NCI-H146 (cell line): ENCODE measurements around the gene TTYH3.

Source experiments
- DNase-seq: peaks from one replicate; lab custom pipeline; 2025; lab: John Stamatoyannopoulos, UW

Gene TTYH3

GRCh38 chr7:2616387-2617324 is 15.1 kb upstream of the TTYH3 start:
- peak; percentile 17 for DNase-seq

GRCh38 chr7:2617325-2617905 is 14.4 kb upstream of the TTYH3 start:
- no peak for DNase-seq

DNA sequence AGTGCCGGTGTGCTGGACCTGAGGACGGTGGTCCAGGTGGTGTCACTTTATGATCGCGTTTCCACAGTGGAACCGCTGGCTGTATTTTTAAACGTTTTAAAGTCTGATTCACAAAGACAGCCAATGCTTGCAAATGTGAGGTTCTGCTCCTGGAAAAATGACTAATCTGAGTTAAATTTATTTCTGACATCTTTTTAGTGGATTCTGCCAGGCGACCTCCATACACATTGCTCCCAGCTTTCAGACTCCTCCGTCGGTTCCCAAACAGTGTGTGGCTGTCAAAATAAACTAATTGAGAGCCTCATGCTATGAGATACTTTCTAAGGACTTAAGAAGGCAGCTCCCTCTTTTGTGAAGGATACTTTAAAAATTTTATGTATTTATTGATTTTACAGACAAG is 12.7 kb upstream of the TTYH3 start:
- DNase-seq: no peak

DNA sequence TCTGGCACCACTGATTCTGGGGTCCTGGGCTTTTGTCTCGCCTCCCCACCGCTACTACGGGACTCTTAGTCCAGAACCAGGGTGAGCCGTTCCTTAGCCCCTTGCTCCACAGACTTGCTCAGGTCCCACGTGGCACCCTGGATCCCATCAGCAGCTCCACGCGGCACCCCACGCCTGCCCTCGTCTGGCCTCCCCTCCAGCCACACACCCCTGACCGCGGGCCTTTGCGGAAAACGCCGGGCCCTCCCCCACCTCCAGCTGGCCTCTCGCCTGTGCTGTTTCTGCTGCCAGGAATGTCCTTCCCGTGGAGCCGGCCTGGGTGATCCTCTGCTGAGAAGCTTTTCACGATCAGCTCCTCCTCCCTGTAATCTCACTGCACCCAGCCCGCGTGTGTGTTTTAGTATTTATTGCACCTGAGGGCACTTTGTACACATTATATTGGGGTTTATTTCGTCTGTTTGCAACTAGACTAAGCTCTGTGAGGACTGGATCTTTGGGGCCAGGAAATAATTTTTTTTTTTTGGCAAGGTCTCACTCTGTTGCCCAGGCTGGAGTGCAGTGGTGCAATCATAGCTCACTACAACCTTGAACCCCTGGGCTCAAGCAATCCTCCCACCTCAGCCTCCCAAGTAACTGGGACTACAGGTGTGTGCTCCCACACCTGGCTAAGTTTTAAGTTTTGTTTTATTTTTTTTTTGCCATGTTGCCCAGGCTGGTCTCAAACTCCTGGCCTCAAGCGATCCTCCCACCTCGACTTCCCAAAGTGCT is 10.5 kb upstream of the TTYH3 start:
- DNase-seq: no peak

DNA sequence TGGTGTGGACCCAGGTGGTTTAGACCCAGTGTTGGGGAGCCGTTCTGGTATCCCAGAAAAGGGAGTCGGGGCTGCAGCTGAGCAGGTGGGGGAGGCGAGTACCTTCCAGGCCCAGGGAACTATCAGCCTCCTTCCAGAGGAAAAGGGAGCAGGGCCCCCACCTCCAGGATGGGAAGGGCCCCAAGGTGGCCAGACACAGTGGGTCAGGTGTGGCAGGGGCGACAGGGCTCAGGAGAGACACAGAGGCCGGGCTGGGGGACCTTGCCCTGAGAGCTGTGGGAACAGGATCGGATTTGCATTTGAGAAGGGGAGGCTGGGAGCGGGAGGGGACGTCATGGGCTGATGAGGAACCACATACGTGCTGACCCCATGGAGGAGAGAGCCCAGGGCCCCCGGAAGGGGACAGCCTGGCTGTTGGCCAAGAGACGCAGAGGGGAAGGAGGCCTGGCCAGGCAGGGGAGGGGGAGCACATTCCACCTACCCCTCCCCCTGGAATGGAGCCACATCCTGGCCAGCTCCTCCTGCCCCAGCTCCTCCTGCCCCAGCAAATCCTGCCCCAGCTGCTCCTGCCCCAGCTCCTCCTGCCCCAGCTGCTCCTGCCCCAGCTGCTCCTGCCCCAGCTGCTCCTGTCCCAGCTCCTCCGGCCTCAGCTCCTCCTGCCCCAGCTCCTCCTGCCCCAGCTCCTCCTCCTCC is 9.7 kb upstream of the TTYH3 start:
- DNase-seq: no peak

DNA sequence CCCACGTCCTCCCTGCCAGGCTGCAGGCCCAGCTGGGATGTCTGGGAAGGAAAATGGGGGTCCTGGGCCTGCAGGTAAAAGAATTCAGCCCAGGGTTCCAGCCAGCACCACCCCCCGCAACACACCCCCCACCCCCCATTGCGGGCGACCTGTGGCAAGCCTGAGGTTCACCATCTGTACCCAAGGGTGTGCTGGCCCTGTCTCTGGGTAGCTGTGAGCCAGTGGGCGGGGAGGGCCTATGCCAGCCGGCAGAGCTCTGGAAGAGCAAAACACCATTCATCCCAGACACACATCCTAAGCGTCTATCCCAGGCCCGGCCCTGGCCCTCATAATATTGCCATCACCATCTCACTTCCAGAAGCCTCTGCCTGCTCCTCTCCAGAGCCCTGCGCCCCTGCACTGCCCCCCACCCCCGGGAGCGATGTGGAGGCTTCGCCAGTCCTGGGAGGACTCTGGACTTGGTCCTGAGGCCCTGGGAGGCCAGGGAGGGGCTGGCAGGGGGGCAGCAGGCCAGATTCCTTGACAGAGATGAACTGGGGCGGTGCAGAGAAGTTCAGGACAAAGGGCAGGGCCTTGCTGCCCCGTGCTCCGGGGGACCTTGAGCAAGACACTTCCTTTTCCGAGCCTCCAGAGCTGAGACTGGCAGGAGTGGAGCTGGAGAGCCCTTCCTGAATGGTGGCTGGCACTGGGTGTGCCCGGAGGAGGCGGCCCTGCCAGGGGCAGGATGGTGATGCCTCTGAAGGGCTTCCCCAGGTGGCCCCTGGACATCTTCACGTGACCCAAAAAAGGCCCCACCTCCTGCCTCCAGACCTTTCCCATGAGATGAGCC is 8.7 kb upstream of the TTYH3 start:
- DNase-seq: no peak

- DNase-seq: no peak
Observed at GRCh38 chr7:2623698-2624014, 8.1 kb upstream of the TTYH3 start.

DNA sequence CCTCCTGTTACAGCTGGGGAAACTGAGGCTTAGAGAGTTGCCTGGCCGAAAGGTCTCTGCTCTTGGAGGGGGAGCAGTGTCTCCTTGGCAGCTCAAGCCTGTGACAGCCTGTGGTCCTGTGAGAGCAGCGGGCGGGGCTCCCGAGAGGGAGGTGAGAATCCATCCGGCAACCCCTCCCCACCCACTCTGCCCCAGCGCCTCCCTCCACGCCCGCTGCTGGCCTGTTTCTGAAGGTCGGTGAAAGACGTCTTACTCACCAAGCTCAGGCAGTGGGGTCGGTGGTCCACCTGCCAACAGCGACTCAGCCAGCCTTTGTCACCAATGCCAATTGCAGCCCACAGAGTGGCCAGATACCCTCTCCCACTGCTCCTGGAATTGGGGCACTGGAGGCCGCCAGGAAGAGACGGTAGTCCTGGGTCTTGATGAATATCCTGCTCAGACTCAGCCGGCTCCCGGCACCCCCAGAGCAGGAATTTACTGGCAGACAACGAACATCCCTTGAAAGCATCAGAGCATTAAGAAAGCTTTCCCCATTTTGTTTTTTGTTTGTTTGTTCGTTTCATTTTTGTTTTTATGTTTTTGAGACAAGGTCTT is 7.4 kb upstream of the TTYH3 start:
- DNase-seq: no peak

DNA sequence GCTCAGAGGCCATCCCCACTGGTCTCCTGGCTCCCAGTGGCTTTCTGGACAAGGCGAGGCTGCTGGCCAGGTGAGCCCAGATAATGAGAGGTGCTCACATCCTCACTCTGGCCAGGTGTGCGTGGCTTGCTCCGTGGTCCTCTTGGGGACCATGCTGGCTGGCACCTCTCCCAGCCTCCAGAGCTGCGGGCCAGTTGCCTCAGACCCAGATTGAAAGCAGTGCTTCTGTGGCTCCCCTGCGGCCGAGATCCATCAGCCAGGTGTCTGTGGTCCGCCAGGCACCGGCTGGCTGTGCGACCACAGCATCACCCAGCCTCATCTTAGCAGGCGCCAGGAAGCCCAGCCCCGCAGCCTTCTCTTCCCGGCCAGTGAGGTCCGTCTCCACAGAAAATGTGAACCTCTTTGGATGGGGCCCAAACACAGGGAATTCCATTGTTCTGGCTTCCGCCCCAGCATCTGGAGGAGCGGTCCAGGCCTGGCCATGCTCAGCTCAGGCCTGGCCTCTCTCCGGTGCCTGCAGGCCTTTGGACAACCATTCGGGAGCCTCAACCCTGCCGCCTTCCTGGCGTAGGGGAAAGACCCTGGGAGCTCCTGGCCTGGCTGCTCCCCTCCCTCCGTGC is 5.2 kb upstream of the TTYH3 start:
- DNase-seq: no peak

- no peak for DNase-seq
Observed at GRCh38 chr7:2627258-2628129, 4.3 kb upstream of the TTYH3 start.

GRCh38 chr7:2628130-2628482 is 3.7 kb upstream of the TTYH3 start:
- DNase-seq: no peak

GRCh38 chr7:2628891-2629290 is 2.9 kb upstream of the TTYH3 start:
- no peak for DNase-seq

DNA sequence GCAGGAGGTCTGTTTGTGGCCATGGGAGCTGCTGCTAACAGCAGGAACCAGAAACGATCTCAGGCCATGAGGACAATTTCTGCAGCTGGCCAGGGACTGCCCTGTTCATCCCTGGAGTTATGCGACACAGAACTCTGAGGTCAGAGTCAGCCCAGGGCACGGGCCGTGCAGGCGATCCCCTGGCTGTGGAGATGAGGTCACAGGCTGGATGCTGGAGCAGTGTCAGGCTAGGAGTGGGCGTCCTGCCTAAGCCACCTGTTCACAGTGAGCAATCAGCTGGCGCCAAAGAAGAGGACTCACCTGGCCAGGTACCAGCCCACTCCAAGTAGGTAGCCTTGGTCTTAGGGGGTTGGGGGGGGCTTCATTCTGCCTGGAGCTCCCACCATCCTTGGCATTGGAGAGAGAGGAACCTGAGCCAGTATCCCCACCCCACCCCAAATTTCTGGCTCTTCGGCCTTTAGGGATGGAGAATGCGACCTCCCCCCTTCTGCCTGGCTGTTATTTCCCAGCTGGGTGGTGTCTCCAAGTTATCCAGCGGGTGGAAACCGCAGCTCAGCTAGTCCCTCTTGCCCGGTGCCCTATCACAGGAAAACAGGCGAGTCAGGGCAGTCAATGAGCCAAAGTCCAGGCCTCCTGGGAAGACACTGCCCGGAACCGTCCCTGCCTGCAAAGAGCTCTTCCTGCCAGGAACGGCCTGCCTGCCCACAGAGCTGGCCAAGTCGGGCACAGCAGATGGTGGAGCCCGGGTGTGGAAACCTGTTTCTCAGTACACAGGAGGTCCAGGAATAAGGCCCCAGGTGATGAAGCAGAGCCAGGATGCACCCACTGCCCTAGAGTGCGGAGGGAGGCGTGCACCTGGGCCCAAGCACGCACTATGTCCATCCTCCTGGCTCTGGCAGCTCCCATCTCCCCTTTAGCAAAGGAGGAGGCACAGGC is 1.8 kb upstream of the TTYH3 start:
- DNase-seq: peak; percentile 27

- peak; percentile 80 for DNase-seq
Observed at GRCh38 chr7:2632733-2633537, 1.1 kb downstream of the TTYH3 start.

DNA sequence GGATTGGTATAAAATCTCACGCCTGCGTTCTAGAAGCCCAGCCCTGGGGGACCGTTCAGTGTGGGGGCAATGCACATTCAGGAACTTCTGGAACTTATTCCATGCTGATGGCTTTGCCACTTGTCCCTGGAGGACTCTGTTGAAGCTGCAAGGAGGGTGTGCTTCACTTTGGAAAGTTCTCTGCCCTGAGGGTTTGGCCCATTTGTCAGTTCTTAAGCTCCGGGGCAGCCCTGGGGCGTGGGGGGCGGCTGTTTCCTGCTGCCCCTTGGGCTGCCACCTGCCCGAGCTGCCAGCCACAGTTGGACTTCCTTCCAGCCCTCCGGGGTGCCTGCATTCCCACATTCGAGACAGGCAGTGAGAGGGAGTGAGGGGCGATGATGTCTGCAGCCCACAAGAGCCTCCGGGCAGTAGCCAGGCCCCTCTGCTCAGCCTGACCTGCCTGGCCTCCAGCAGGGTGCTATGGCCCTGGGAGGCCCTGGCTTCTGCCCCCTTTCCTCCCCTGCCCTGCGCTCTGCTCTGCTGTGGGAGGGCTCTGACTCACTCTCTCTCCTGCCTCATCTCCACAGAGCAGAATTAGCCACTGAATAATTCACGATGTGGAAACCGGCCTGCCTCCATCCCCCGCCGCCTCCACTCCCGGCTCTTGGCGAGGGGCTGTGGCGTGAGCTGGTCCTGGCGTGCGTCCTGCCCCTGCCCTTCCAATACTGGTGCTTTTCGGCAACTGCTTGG is 1.9 kb downstream of the TTYH3 start:
- DNase-seq: peak; percentile 46

DNA sequence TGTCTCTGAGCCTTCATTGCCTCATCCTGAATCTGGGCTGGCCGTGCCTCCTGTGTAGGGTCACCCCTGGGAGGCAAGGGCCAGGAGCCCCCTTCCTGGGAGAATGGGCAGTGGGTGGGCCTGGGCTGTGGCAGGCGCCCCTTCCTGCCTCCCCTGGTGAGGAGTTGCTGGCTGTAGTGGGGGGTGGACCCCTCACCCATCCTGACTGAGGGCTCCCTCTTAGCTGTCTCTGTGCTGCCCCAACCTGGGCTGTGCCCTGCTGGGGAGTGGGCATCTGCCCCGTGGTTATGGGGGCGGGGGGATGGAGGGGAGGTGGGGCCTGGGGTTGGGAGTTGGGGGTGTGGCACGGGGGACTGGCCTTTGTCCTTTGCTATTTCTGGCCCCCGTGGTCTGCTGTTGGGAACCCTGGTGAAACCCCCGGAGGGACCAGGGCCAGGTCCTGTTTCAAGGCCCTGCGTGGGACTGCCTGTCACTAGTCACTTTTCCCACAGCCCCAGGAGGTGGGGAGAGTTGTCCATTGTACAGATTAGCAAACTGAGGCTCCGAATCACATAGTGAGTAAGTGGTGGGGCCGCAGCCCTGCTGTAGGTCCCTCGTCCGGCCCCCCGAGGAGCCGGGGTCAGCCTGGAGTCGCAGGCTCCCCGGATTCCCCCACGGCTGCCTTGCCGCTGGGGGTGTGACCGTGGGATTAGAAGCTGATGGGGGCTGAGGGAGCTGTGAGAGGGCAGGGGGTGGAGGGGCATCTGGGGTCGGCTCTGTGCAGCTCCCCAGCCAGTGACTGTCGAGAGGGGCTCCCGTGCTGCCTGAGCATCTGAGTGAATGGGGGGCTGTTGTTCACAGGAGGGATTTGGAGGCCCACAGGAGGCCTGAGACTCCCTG is 2.7 kb downstream of the TTYH3 start:
- DNase-seq: no peak
